ENCODE measurements around the gene ALDH7A1.

ALDH7A1 gene

GRCh38 chr5:126509339-126509738 is 85.7 kb downstream of the ALDH7A1 start:
- ChIA-PET POLR2A (no interaction called here), CTCF (interaction anchor here (1.5 kb wide), 1 partner anchor 9 kb away, joined by 6 read pairs; no protein-coding TSS in a partner anchor)
- TF ChIP-seq CTCF (IDR thresholded peaks at IDR 0.05; ENCODE audit: control extremely low read depth, extremely low read depth, low read depth, missing control alignments), result no peak

GRCh38 chr5:126508962-126509279 is 86.1 kb downstream of the ALDH7A1 start:
- CTCF ChIA-PET, result interaction anchor here (1.2 to 1.5 kb wide), 2 partner anchors 8 to 9 kb away, joined by 4 to 6 read pairs; no protein-coding TSS in a partner anchor
- no peak for TF ChIP-seq CTCF (IDR thresholded peaks at IDR 0.05; ENCODE audit: control extremely low read depth, extremely low read depth, low read depth, missing control alignments)
- POLR2A ChIA-PET, result no interaction called here
- DNase-seq (ENCODE audit: extremely low spot score), result no peak

More at GRCh38 chr5:126509339-126509738, 85.7 kb downstream of the ALDH7A1 start:
- no peak for DNase-seq (ENCODE audit: extremely low spot score)

GRCh38 chr5:126508251-126508961 is 86.6 kb downstream of the ALDH7A1 start:
- no peak for TF ChIP-seq CTCF (IDR thresholded peaks at IDR 0.05; ENCODE audit: control extremely low read depth, extremely low read depth, low read depth, missing control alignments)
- CTCF ChIA-PET, result interaction anchor here (1.2 kb wide), 1 partner anchor 8 kb away, joined by 4 read pairs; no protein-coding TSS in a partner anchor

GRCh38 chr5:126506079-126506478 is 88.9 kb downstream of the ALDH7A1 start:
- no peak for DNase-seq (ENCODE audit: extremely low spot score)
- TF ChIP-seq CTCF (IDR thresholded peaks at IDR 0.05; ENCODE audit: control extremely low read depth, extremely low read depth, low read depth, missing control alignments), result no peak
- CTCF ChIA-PET, result no interaction called here
- POLR2A ChIA-PET, result no interaction called here

More at GRCh38 chr5:126508251-126508961, 86.6 kb downstream of the ALDH7A1 start:
- POLR2A ChIA-PET, result no interaction called here
- no peak for DNase-seq (ENCODE audit: extremely low spot score)

- DNase-seq (ENCODE audit: extremely low spot score), result no peak
- ChIA-PET POLR2A (no interaction called here), CTCF (interaction anchor here (1.3 kb wide), 1 partner anchor 151 kb away, joined by 3 read pairs; no protein-coding TSS in a partner anchor)
- TF ChIP-seq CTCF (IDR thresholded peaks at IDR 0.05; ENCODE audit: control extremely low read depth, extremely low read depth, low read depth, missing control alignments), result no peak
These were observed 91.4 kb downstream of the ALDH7A1 start for GRCh38 chr5:126503602-126504104.

GRCh38 chr5:126501448-126501847 is 93.6 kb downstream of the ALDH7A1 start:
- TF ChIP-seq CTCF (IDR thresholded peaks at IDR 0.05; ENCODE audit: control extremely low read depth, extremely low read depth, low read depth, missing control alignments), result no peak
- no peak for DNase-seq (ENCODE audit: extremely low spot score)
- CTCF ChIA-PET, result interaction anchor here (0.9 to 6.1 kb wide), 19 partner anchors 8 to 162 kb away, joined by 3 to 79 read pairs (median 14); no protein-coding TSS in a partner anchor
- POLR2A ChIA-PET, result no interaction called here

Data from GM10248 (cell line).